Endothelial cell of umbilical vein (primary cell): ENCODE results near the gene MSANTD3. TPM values are rescaled to one million over a fixed set of nuclear protein-coding genes. Genes with fewer than 3 reads are reported as not detected.

ENCODE experiments used
- BruUV-seq: library from RNA; stranded (reverse); fragments of 400-500 nt; replicated peaks from 2 replicates; lab custom pipeline; 2021; lab: Mats Ljungman, UMichigan
- CTCF ChIA-PET: fragments of 300-600, 350-600 bp; sonication (Branson Sonifier 250); formaldehyde crosslinking; loops from one replicate; lab custom pipeline; 2021; ENCODE audit warnings: antibody characterized with exemption, inconsistent platforms; lab: Charles Lee
- POLR2A ChIA-PET: fragments of 300-600, 350-600 bp; sonication (Branson Sonifier 250); formaldehyde crosslinking; loops from one replicate; lab custom pipeline; 2021; ENCODE audit warnings: antibody characterized with exemption, inconsistent platforms; lab: Charles Lee
- DNase-seq: peaks from one replicate; pipeline ENCODE4 v3.0.0-alpha.2; 2011; ENCODE audit warnings: low read depth, low spot score
- FAIRE-seq: peaks from 2 replicates; lab custom pipeline; 2011; peaks lifted over from hg19 to GRCh38; lab: Jason Lieb, UNC
- H2AFZ ChIP-seq: 2 replicates; pipeline ENCODE4 v1.6.0; 2012; ENCODE audit warnings: low read depth, low read length, control low read depth, inconsistent platforms
- H3K27ac ChIP-seq: 2 replicates; pipeline ENCODE4 v1.5.1; 2011; ENCODE audit warnings: low read depth, mild to moderate bottlenecking, control low read depth, low read length, moderate library complexity; ENCODE audit not compliant: insufficient read depth
- H3K27me3 ChIP-seq, 2 experiments: 2 replicates each; pipeline versions ENCODE4 v1.6.0 to v1.6.1; 2011; ENCODE audit warnings: low read length in 2 of 2, mixed read lengths in 1 of 2; ENCODE audit not compliant: control insufficient read depth in 2 of 2, insufficient read depth in 2 of 2
- H3K36me3 ChIP-seq, 2 experiments: 2 replicates in 1 of 2; 3 replicates in 1 of 2; pipeline ENCODE4 v1.5.1; 2011; ENCODE audit warnings: low read length in 2 of 2, mild to moderate bottlenecking in 1 of 2, moderate library complexity in 1 of 2; ENCODE audit not compliant: control insufficient read depth in 2 of 2, insufficient read depth in 2 of 2; ENCODE audit errors: extremely low read depth in 1 of 2
- H3K4me1 ChIP-seq: 3 replicates; pipeline ENCODE4 v1.5.1; 2011; ENCODE audit warnings: mild to moderate bottlenecking, low read length; ENCODE audit not compliant: control insufficient read depth, insufficient read depth; ENCODE audit errors: extremely low read depth
- H3K4me2 ChIP-seq: 2 replicates; pipeline ENCODE4 v1.6.1; 2011; ENCODE audit warnings: low read length, control low read depth, mixed read lengths; ENCODE audit not compliant: insufficient read depth
- H3K4me3 ChIP-seq, 3 experiments: fragments of 200-600 bp in 1 of 3; sonication (generic), shearing (Covaris generic) in 1 of 3; replicated peaks in 1 of 3; 2 replicates each; pipeline ENCODE4 v1.5.1; 2011 to 2016; ENCODE audit warnings: control low read depth in 3 of 3, low read length in 3 of 3, mild to moderate bottlenecking in 2 of 3, inconsistent platforms in 1 of 3, low read depth in 1 of 3, moderate library complexity in 1 of 3; ENCODE audit not compliant: insufficient read depth in 1 of 3
- H3K79me2 ChIP-seq: 2 replicates; pipeline ENCODE4 v1.6.0; 2012; ENCODE audit warnings: low read length, inconsistent platforms; ENCODE audit not compliant: control insufficient read depth, insufficient read depth
- H3K9ac ChIP-seq: replicated peaks from 2 replicates; pipeline ENCODE3; 2011; ENCODE audit warnings: low read length, control low read depth; ENCODE audit not compliant: insufficient read depth; ENCODE audit errors: extremely low read depth
- H3K9me1 ChIP-seq: replicated peaks from 3 replicates; pipeline ENCODE4 v1.6.0; 2011; ENCODE audit warnings: mild to moderate bottlenecking, low read length; ENCODE audit not compliant: control insufficient read depth, insufficient read depth; ENCODE audit errors: extremely low read depth
- H3K9me3 ChIP-seq: replicated peaks from 2 replicates; pipeline ENCODE4 v1.5.1; 2012; ENCODE audit warnings: low read length, inconsistent platforms; ENCODE audit not compliant: control insufficient read depth, insufficient read depth
- H4K20me1 ChIP-seq: replicated peaks from 2 replicates; pipeline ENCODE3; 2011; ENCODE audit warnings: mild to moderate bottlenecking, low read length; ENCODE audit not compliant: control insufficient read depth, insufficient read depth; ENCODE audit errors: extremely low read depth
- CTCF ChIP-seq, 2 donors: IDR thresholded peaks; 1 replicate in 1 of 2; 2 replicates in 1 of 2; pipeline ENCODE4 v1.5.1; 2011; ENCODE audit warnings: low read length in 2 of 2, mild to moderate bottlenecking in 2 of 2, moderate library complexity in 2 of 2, control low read depth in 1 of 2, inconsistent platforms in 1 of 2, low read depth in 1 of 2; ENCODE audit not compliant: insufficient read depth in 1 of 2; ENCODE audit errors: extremely low read depth in 1 of 2
- EZH2 ChIP-seq: IDR thresholded peaks from 2 replicates; pipeline ENCODE4 v1.6.1; 2012; ENCODE audit warnings: borderline replicate concordance, low read depth, mild to moderate bottlenecking, moderate library complexity, low read length, inconsistent platforms; ENCODE audit not compliant: severe bottlenecking
- FOS ChIP-seq: IDR thresholded peaks from 2 replicates; pipeline ENCODE4 v1.6.1; 2011; ENCODE audit warnings: mild to moderate bottlenecking, low read length, moderate library complexity, borderline replicate concordance; ENCODE audit not compliant: insufficient read depth
- GATA2 ChIP-seq: IDR thresholded peaks from 2 replicates; pipeline ENCODE4 v1.7.0; 2011; ENCODE audit warnings: low read depth, mild to moderate bottlenecking, moderate library complexity, mixed read lengths, low read length; ENCODE audit not compliant: insufficient read length, insufficient read depth
- JUN ChIP-seq: IDR thresholded peaks from 2 replicates; pipeline ENCODE4 v1.6.1; 2011; ENCODE audit warnings: borderline replicate concordance, low read depth; ENCODE audit not compliant: insufficient read length, insufficient read depth
- MAX ChIP-seq: IDR thresholded peaks from 2 replicates; pipeline ENCODE4 v1.6.1; 2011; ENCODE audit not compliant: insufficient read depth, insufficient read length
- MYC ChIP-seq: IDR thresholded peaks from one replicate; pipeline ENCODE4 v1.6.1; 2011; ENCODE audit warnings: mild to moderate bottlenecking, low read depth, low read length
- POLR2A ChIP-seq: IDR thresholded peaks from 2 replicates; pipeline ENCODE4 v1.6.1; 2012; ENCODE audit warnings: low read depth, mild to moderate bottlenecking, control low read depth, low read length
- POLR2AphosphoS5 ChIP-seq: IDR thresholded peaks from 2 replicates; pipeline ENCODE4 v1.6.1; 2012; ENCODE audit warnings: low read depth, mild to moderate bottlenecking, control low read depth, low read length, moderate library complexity; ENCODE audit not compliant: insufficient read depth
- dilution Hi-C: fragments of 300-500 bp; cut with MboI; formaldehyde crosslinking; loops from one replicate; pipeline ENCODE4 v1.15.0; 2019; ENCODE audit warnings: low sequenced_read_pairs; ENCODE audit not compliant: extremely low pct_ligation_motif_present
- intact Hi-C: fragments of 100-400 bp; cut with micrococcal nuclease; formaldehyde crosslinking; loops from one replicate; pipeline ENCODE4 v1.10.0; 2022
- polyA plus RNA-seq, 4 experiments: library from polyadenylated mRNA; depleted of rRNA in 3 of 4; stranded (reverse) in 3 of 4; unstranded in 1 of 4; fragments of >200 nt; gene quantifications; 2 replicates each; pipeline versions ENCODE4 v1.2.1 to v1.2.3, GENCODE V29; 2011 to 2012; ENCODE audit warnings: missing spikeins in 1 of 4
- total RNA-seq: library from RNA; stranded (reverse); gene quantifications from 2 replicates; pipeline ENCODE4 v1.2.3, GENCODE V29; 2021

Gene MSANTD3
- total and polyA plus RNA-seq, 2 donors (not counting 3 experiments of a cell fraction or from before 2014, with no cell fraction given): 31.3 to 88.5 TPM

- Histone ChIP-seq H3K36me3 (peaks cover 3 to 6% of the 10 kb centered on the region in 2 experiments), H2AFZ (no peak overlapping the region), H3K4me1 (no peaks in the 10 kb centered on the region), H3K9ac (no peak overlapping the region), H4K20me1 (no peaks in the 10 kb centered on the region), H3K4me3 (no peak overlapping the region), H3K4me2 (no peak overlapping the region), H3K79me2 (no peaks in the 10 kb centered on the region), H3K9me1 (no peaks in the 10 kb centered on the region), H3K27ac (no peak overlapping the region), H3K27me3 (no peaks in the 10 kb centered on the region), H3K9me3 (no peaks in the 10 kb centered on the region)
- BruUV-seq: no TSS peak
- ChIA-PET POLR2A (no interaction called here), CTCF (no interaction called here)
- TF ChIP-seq MYC: no peak
- TF ChIP-seq POLR2A: no peak
- no peak for TF ChIP-seq FOS
- TF ChIP-seq CTCF (IDR thresholded peaks at IDR 0.05; ENCODE audit: extremely low read depth in 1 of 2, insufficient read depth in 1 of 2, low read depth in 1 of 2, low read length in 2 of 2): no peak
- TF ChIP-seq POLR2AphosphoS5: no peak
- TF ChIP-seq MAX: no peak
- TF ChIP-seq JUN: no peak
- no peak for TF ChIP-seq GATA2
- no peak for TF ChIP-seq EZH2
- dilution Hi-C loops: no loop called here
- DNase-seq (no peak), FAIRE-seq (no peak)
- intact Hi-C loops: no loop called here
These were observed 30.6 kb downstream of the MSANTD3 start for GRCh38 chr9:100457517-100457916.
